Pancreas (tissue), 10 donors: ENCODE data around the gene FAM222B. TPM values are rescaled to one million over a fixed set of nuclear protein-coding genes. Genes with fewer than 3 reads are reported as not detected.
"Not testable (repeated sequence)": the region's sequence is repeated elsewhere in the genome, so short reads cannot be mapped to it uniquely, and the experiment has no call there.

ENCODE experiments used
- ATAC-seq, 4 donors: fragments of 200-7000 bp; cut with Tn5 transposase; one replicate each; pipeline versions ENCODE4 v1.8.0 to v1.9.1; 2020; ENCODE audit warnings: mild to moderate bottlenecking in 4 of 4, moderate library complexity in 4 of 4
- DNase-seq, 6 donors: peaks; one replicate each; pipeline ENCODE4 v3.0.0-alpha.2; 2020
- FAIRE-seq: peaks from 2 replicates; lab custom pipeline; 2012; peaks lifted over from hg19 to GRCh38; lab: Jason Lieb, UNC
- H3K27ac ChIP-seq, 4 donors: fragments of 200-600 bp; sonication (generic); 1 replicate in 3 of 4; 2 replicates in 1 of 4; pipeline versions ENCODE4 v1.5.0 to v1.8.0; 2020
- H3K27me3 ChIP-seq, 4 donors: fragments of 200-600 bp; one replicate each; pipeline ENCODE4 v1.8.0; 2021
- H3K36me3 ChIP-seq, 3 donors: fragments of 200-600 bp; sonication (generic) in 1 of 3; one replicate each; pipeline versions ENCODE4 v1.5.0 to v1.8.0; 2020 to 2021
- H3K4me1 ChIP-seq, 3 donors: fragments of 200-600 bp; one replicate each; pipeline ENCODE4 v1.8.0; 2021
- H3K4me3 ChIP-seq, 4 donors: fragments of 200-600 bp; sonication (generic) in 2 of 4; one replicate each; pipeline versions ENCODE4 v1.5.0 to v1.8.0; 2020 to 2021
- H3K9me3 ChIP-seq, 4 donors: fragments of 200-600 bp; one replicate each; pipeline ENCODE4 v1.8.0; 2021
- CTCF ChIP-seq, 4 donors: fragments of 200-600 bp; sonication (generic) in 3 of 4; IDR thresholded peaks; one replicate each; pipeline versions ENCODE4 v1.5.0 to v1.8.0; 2021; ENCODE audit warnings: antibody characterized with exemption in 4 of 4
- WGBS, 2 donors: extraction: QIAGEN DNeasy Blood & Tissue Kit; methylation state at CpG; one replicate each; pipeline ENCODE4 v1.1.7; 2013; 5-methylcytosine and 5-hydroxymethylcytosine counted together
- intact Hi-C, 3 donors: fragments of 100-400 bp; cut with DNase I; formaldehyde crosslinking; loops; one replicate each; pipeline versions ENCODE4 v1.11.1 to v1.14.2; 2022
- polyA plus RNA-seq, 2 donors: library from polyadenylated mRNA; stranded (reverse); fragments of 200-250 nt; gene quantifications; one replicate each; pipeline ENCODE4 v1.2.3, GENCODE V29; 2013
- total RNA-seq, 6 donors: library from RNA; stranded (reverse); fragmentation: NEBNext Ultra II Directional in 4 of 6; extraction: Animal tissue kit (Norgen Biotek cat#: 25700) in 4 of 6; gene quantifications; one replicate each; pipeline versions ENCODE4 v1.2.1 to v1.2.4, GENCODE V29; 2021 to 2023
- donor health status: healthy with polysubstance abuse.
- donor health status: DM: no; HTN: no; CAD: no; lungs with moderate emphysema.
- donor health status: DM: no; HTN: no; CAD: no.
- donor health status: control.
- donor health status: control.
- donor health status: Bipolar disorder and iron deficiency.
- donor health status: DM: yes; HTN: yes; CAD: no.
- donor health status: DM: no; HTN: no; CAD: no.
- donor health status: DM: no; HTN: no; CAD: no.
- donor health status: DM: yes; HTN: yes; CAD: no.

The FAM222B gene
- total and polyA plus RNA-seq, 8 donors: 5.5 to 15.6 (median 8.1) TPM

GRCh38 chr17:28855336-28855679, 12.7 kb upstream of the FAM222B start:
- H3K4me3 ChIP-seq: peak overlapping the region; percentile 48 to 81 (median 75)
- peaks cover 0 to 5% (median 4%) of the 10 kb centered on the region in 3 donors for H3K4me1 ChIP-seq
- peak overlapping the region in 2 of 4 donors; percentile 18 to 31 for H3K27ac ChIP-seq
- H3K9me3 ChIP-seq: no peaks in the 10 kb centered on the region
- no peak for ATAC-seq
- H3K36me3 ChIP-seq: peaks cover 0 to 20% (median 0%) of the 10 kb centered on the region in 3 donors
- DNase-seq: no peak
- intact Hi-C loops: no loop called here
- FAIRE-seq: no peak
- 8 to 11% methylated on average over 5 of the region's 5 CpGs for WGBS, 2 donors
- TF ChIP-seq CTCF (IDR thresholded peaks at IDR 0.05): no peak
- H3K27me3 ChIP-seq: no peaks in the 10 kb centered on the region

DNA sequence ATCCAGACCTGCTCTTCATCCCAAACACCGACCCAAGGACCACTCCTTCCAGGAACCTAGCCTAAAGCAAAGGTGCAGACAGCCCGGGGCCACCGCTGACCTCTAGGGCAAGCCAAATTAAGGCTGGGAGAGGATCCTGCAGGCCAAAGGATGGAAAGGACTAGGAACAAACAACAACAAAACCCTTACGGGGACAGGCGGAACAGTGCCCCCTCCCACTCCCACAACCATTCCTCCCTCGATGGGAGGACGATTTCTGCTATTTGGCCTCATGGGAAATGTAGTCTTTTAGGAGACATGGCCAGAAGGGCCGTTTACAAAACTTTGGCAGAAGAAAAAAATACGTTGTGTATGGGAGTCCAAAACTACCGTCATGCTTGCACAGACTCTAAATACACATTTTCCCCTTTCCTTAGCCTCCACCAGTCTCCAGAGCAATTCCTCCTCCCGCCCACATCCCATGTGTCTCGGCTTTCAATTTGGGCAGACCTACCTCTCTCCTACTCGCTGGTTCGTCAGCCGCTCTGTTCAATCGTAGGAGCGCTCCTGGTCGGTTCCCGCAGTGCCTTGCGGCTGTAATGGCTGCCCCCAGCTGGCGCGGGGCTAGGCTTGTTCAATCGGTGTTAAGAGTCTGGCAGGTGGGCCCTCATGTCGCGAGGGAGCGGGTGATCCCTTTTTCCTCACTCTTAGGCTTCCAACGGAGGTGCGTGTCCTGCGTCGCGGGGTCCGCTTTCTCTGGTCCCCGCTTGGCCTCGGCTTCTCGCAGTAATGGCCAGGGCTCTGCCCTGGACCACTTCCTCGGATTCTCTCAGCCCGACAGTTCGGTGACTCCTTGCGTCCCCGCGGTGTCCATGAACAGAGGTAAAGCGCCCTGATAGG, 12.1 kb upstream of the FAM222B start, which contains the start of gene ERAL1:
ERAL1 (plus strand) TSS at position 560 of the 879 bp plus-strand sequence; CDS start at position 579, 19 bp downstream.
- Histone ChIP-seq H3K36me3 (peaks cover 0 to 18% (median 0%) of the 10 kb centered on the region in 3 donors), H3K27ac (peak within 1 kb of the TSS in 3 of 4 donors; percentile 18 to 43 (median 31)), H3K4me3 (peak within 1 kb of the TSS; percentile 48 to 81 (median 75)), H3K9me3 (no peaks in the 10 kb centered on the region), H3K4me1 (peaks cover 0 to 5% (median 4%) of the 10 kb centered on the region in 3 donors), H3K27me3 (no peaks in the 10 kb centered on the region)
- intact Hi-C loops: no loop called here
- no peak for TF ChIP-seq CTCF (IDR thresholded peaks at IDR 0.05)
- peak; percentile 99 to 100 (median 100) for ATAC-seq
- no peak for FAIRE-seq
- DNase-seq: peak; percentile 76 to 92 (median 85)
- WGBS, 2 donors: 1% methylated on average over 42 of the region's 42 CpGs

DNA sequence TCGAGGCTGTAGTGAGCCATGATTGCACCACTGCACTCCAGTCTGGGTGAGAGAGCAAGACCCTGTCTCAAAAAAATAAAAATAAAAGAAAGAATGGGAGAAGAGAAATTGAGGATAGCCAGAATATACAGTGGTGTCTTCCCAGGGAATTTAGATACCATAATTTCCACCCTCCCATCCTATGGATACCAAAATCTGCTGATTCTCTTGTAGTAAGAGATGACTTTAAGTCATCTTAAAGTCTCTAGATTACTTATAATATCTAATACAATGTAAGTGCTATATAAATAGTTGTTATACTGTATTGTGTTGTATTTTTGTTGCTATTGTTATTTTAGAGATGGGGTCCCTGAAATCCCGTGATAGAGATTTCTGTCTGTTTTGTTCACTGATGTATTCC, 10.7 kb upstream of the FAM222B start:
- DNase-seq (no peak), FAIRE-seq (no peak), ATAC-seq (no peak)
- no peak for TF ChIP-seq CTCF (IDR thresholded peaks at IDR 0.05)
- H3K27ac ChIP-seq: no peak overlapping the region
- no peaks in the 10 kb centered on the region for H3K9me3 ChIP-seq
- H3K4me3 ChIP-seq: no peak overlapping the region
- intact Hi-C loops: no loop called here
- peaks cover 0 to 6% (median 0%) of the 10 kb centered on the region in 3 donors for H3K36me3 ChIP-seq
- 83 to 90% methylated on average over 2 of the region's 2 CpGs for WGBS, 2 donors
- H3K27me3 ChIP-seq: no peaks in the 10 kb centered on the region
- peaks cover 0 to 5% (median 4%) of the 10 kb centered on the region in 3 donors for H3K4me1 ChIP-seq

DNA sequence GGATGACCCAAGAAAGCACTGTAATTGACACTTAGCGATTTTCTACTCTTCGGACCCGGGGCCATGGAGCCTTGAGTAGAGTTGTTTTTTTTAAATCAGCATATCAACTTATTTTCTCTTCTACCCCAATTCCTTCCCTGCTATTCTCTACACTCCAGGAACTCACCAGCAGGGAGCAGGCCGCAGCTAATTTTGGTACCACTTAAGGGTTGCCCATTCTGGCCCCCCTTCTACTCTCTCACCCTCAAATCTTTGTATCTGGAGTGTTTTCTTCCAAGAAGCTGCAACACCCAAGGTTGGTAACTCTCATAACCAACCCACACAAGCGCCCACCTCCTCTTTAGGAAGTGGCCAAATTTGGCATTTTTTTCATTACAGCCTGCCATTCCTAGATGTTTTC, 6.7 kb upstream of the FAM222B start:
- H3K4me3 ChIP-seq: no peak overlapping the region
- FAIRE-seq: no peak
- no peaks in the 10 kb centered on the region for H3K36me3 ChIP-seq
- no peak for TF ChIP-seq CTCF (IDR thresholded peaks at IDR 0.05)
- ATAC-seq: no peak
- H3K9me3 ChIP-seq: no peaks in the 10 kb centered on the region
- no peak overlapping the region for H3K27ac ChIP-seq
- H3K27me3 ChIP-seq: no peaks in the 10 kb centered on the region
- H3K4me1 ChIP-seq: no peaks in the 10 kb centered on the region
- DNase-seq: peak in 1 of 6 donors; percentile 1
- intact Hi-C loops: no loop called here
- WGBS, 2 donors: 73 to 83% methylated on average over 5 of the region's 5 CpGs

DNA sequence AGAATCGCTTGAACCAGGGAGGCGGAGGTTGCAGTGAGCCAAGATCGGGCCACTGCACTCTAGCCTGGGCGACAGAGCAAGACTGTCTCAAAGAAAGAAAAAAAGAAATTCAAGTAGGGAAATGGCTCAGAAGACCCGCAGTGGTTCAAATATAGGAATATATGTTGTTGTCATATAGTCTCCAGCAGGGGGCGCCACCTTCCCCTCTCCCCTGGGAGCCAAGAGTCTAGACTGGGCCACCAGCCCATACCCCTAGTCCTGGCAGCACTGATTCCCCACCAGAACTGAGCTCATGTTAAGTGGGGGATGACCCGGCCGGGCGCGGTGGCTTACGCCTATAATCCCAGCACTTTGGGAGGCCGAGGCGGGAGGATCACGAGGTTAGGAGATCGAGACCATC, 6.1 kb upstream of the FAM222B start:
- WGBS, 2 donors: 78 to 84% methylated on average over 15 of the region's 15 CpGs
- TF ChIP-seq CTCF (IDR thresholded peaks at IDR 0.05): peak in 3 of 4 donors; percentile 9 to 24 (median 24)
- H3K9me3 ChIP-seq, H3K27ac ChIP-seq, FAIRE-seq, H3K4me1 ChIP-seq, H3K36me3 ChIP-seq, H3K4me3 ChIP-seq, H3K27me3 ChIP-seq, intact Hi-C loops: not testable (repeated sequence)
- peak in 2 of 6 donors; percentile 22 to 65 for DNase-seq
- ATAC-seq: peak in 1 of 4 donors; percentile 38

- intact Hi-C loops, H3K36me3 ChIP-seq, H3K27me3 ChIP-seq, H3K9me3 ChIP-seq, H3K27ac ChIP-seq, H3K4me1 ChIP-seq, H3K4me3 ChIP-seq, FAIRE-seq, ATAC-seq: not testable (repeated sequence)
- WGBS, 2 donors: 80 to 87% methylated on average over 9 of the region's 9 CpGs
- DNase-seq: peak in 1 of 6 donors; percentile 1
Observed at GRCh38 chr17:28846699-28847098, 4.1 kb upstream of the FAM222B start.
